CD4-positive, alpha-beta T cell treated with Interleukin-6 at 100 ng/mL for 8 hours (primary cell): ENCODE measurements around the gene FAM131B.

Experiments used
- DNase-seq: peaks from one replicate; pipeline ENCODE4 v3.0.0-alpha.2; 2020; ENCODE audit warnings: mixed read lengths, low spot score

Gene FAM131B

DNA sequence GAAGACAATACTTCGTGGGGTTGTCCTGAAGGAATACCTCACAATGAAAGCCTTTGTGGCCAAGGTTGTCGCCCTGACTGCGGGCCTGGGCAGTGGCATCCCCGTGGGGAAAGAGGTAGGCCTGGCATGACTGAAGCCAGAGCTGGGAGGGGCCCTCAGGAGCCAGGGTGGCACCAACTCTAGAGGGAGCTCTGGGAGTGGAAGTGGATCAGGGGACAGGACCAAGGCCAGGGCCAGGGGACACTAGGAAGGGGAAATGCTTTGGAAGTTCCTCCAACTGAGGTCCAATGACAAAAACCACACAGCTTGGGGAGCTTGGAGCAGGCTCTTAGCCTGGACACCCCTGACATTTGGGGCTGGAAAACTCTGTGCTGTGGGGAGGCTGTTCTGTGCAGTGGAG is 40.8 kb downstream of the FAM131B start:
- no peak for DNase-seq

DNA sequence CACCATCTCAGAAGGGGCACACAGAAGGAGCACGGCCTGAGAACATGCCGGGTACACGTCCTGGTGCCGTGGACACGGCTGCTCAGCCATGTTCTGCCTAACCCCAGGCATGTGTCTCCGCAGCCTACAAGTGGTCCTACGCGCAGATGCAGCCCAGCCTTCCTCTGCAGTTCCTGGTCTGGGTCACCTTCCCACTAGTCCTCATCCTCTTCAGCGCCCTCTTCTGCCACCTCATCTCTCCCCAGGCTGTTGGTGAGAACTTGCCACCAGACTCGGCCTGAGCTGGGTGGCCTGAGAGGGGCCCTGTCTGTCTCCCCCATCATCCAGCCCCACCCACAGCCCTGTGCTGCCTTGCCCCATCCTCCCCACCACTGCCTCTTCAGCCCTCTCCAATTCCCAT is 41.3 kb downstream of the FAM131B start:
- DNase-seq: no peak

DNA sequence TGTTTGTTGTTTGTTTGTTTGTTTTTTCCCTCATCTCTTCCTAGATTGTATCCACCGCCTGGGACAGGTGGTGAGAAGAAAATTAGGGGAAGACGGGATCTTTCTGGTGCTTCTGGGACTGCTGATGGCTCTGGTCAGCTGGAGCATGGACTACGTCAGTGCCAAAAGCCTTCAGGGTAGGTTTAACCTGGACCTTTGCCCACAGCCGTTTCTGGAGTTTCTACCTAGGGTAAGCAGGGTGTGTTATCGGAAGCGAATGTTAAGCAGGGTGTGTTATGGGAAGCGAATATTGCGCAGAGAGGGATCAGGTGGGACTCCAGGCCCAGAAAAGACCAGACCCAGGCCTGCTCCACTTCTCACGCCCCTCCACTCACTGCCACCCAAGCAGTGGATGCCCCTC is 41.9 kb downstream of the FAM131B start:
- no peak for DNase-seq

DNA sequence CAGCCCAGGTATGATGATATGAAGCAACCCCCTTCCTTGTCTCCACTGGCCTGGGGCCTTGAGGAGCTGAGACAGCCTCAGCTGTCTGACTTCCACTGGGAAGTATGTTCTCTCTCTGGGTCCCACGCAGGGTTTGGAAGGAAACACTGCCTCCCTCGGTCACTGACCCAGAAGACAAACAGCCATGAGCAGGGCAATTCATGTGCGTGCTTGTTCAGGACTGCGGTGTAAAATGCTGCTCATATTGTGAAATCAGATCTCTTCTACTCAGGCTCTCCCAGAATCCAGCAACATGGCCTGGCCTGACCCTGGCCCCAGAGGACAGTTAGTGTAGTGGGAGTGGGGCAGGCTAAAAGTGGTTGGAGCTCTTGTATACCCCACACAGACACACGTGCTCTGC is 43.9 kb downstream of the FAM131B start:
- DNase-seq: no peak

DNA sequence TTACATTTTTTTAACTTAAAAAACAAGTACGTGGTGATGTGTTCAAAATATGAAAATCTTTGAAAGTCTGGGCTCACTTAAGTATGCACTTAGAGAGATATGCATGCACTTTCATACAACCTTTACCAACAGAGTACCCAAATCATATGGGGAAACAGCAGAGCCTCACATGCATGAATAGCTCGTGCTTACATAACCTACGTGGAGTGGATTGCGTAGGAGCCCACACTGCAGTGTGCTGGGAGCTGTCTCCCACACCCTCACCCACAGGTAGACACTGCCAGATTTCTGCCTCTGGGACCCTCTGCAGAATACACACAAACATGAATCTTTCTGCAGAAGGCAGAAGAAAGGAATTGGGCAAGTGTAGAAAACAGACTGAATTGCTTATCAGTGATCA is 46.0 kb downstream of the FAM131B start:
- no peak for DNase-seq

DNA sequence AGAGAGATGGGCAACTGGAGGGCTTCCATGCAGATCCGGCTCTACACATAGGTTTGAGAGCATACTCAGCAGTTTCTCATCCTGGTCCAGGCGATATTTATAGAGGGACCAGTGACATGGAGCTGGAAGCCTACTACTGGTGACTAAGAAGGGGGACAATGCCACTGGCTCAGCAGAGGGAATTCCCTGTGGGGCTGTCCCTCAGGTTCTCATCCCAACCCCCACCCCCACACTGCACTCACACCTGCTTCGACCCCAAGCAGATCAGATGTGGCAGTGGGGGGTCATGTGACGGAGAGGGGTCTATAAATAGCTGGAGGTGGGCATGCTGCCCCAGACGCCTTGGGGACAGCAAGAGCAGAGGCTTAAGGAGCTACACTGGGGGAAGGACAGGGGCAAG is 46.7 kb downstream of the FAM131B start, which contains the start of gene CLCN1:
TSS of gene CLCN1 (plus strand) at position 336 of the 400 bp plus-strand sequence. CDS start 102 bp downstream, outside the sequence.
- DNase-seq: no peak

DNA sequence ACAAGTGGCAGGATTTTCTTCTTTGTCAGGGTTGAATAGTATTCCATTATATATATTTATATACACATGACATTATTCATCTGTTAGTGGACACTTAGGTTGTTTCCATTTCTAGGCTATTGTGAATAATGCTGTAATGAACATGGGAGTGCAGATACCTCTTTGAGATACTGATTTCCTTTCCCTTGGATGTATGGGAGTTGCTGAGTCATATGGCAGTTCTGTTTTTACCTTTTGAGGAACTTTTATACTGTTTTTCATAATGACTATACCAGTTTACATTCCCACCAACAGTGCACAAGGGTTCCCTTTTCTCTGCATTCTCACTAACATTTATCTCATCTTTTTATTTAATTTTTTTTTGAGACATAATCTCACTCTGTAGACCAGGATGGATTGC is 48.4 kb downstream of the FAM131B start:
- DNase-seq: no peak

GRCh38 chr7:143308632-143309031 is 53.9 kb downstream of the FAM131B start:
- no peak for DNase-seq

- DNase-seq: peak; percentile 52
These were observed 57.0 kb downstream of the FAM131B start for GRCh38 chr7:143305423-143306070.

- DNase-seq: no peak
These were observed 57.6 kb downstream of the FAM131B start for GRCh38 chr7:143304938-143305337.

GRCh38 chr7:143303733-143304132 is 58.8 kb downstream of the FAM131B start:
- no peak for DNase-seq
